K562 (cell line): Measurements from ENCODE around the gene GADD45G. TPM values are rescaled to one million over a fixed set of nuclear protein-coding genes. Genes with fewer than 3 reads are reported as not detected.

Source experiments
- ATAC-seq: fragments of 200-7000 bp; cut with Tn5 transposase; 3 replicates; pipeline ENCODE4 v1.9.1; 2020; ENCODE audit warnings: moderate library complexity
- BruUV-seq: library from RNA; stranded (reverse); fragments of 400-500 nt; replicated peaks from 2 replicates; lab custom pipeline; 2021; lab: Mats Ljungman, UMichigan
- CTCF ChIA-PET: fragments of 300-600 bp; formaldehyde crosslinking; extraction: SDS; loops from one replicate; lab custom pipeline; 2021; ENCODE audit warnings: low intra/inter-chr PET ratio; lab: Yijun Ruan, JAX
- POLR2A ChIA-PET: fragments of 300-600, 350-650 bp; sonication (Branson Sonifier 250); formaldehyde crosslinking; extraction: SDS; loops from one replicate; lab custom pipeline; 2021; ENCODE audit warnings: antibody characterized with exemption, inconsistent platforms; lab: Yijun Ruan, JAX
- DNase-seq, 4 experiments: peaks; one replicate each; pipeline versions ENCODE4 v3.0.0 to v3.0.0-alpha.2; 2011 to 2018; ENCODE audit warnings: low spot score in 3 of 4, mixed read lengths in 3 of 4; ENCODE audit errors: extremely low read depth in 1 of 4
- FAIRE-seq: peaks from 2 replicates; lab custom pipeline; 2011; peaks lifted over from hg19 to GRCh38; lab: Jason Lieb, UNC
- H2AFZ ChIP-seq: 2 replicates; pipeline ENCODE4 v1.6.0; 2011; ENCODE audit warnings: low read depth, low read length, control low read depth, inconsistent platforms
- H3K27ac ChIP-seq: fragments of 200-600 bp; 3 replicates; pipeline ENCODE4 v1.8.0; 2011; ENCODE audit warnings: low read depth, mild to moderate bottlenecking, control low read depth, inconsistent platforms, low read length, moderate library complexity, mixed read lengths; ENCODE audit errors: extremely low read depth
- H3K27me3 ChIP-seq, 2 experiments: fragments of 300-600 bp in 1 of 2; 2 replicates in 1 of 2; 3 replicates in 1 of 2; pipeline versions ENCODE4 v1.6.0 to v1.8.0; 2011; ENCODE audit warnings: inconsistent platforms in 2 of 2, low read length in 2 of 2, mild to moderate bottlenecking in 1 of 2, mixed read lengths in 1 of 2, moderate library complexity in 1 of 2; ENCODE audit not compliant: control insufficient read depth in 2 of 2, insufficient read depth in 2 of 2
- H3K36me3 ChIP-seq: fragments of 300-600 bp; 3 replicates; pipeline ENCODE4 v1.8.0; 2011; ENCODE audit warnings: mild to moderate bottlenecking, low read length, inconsistent platforms; ENCODE audit not compliant: control insufficient read depth, insufficient read depth
- H3K4me1 ChIP-seq, 2 experiments: fragments of 200-600 bp in 1 of 2; replicated peaks in 1 of 2; 2 replicates in 1 of 2; 3 replicates in 1 of 2; pipeline versions ENCODE4 v1.5.1 to v1.8.0; 2011; ENCODE audit warnings: inconsistent platforms in 2 of 2, low read length in 2 of 2, mild to moderate bottlenecking in 1 of 2, mixed read lengths in 1 of 2, moderate library complexity in 1 of 2; ENCODE audit not compliant: control insufficient read depth in 2 of 2, insufficient read depth in 2 of 2
- H3K4me2 ChIP-seq: 2 replicates; pipeline ENCODE4 v1.6.1; 2011; ENCODE audit warnings: low read length, control low read depth, inconsistent platforms, mixed read lengths; ENCODE audit not compliant: insufficient read depth
- H3K4me3 ChIP-seq: fragments of 200-600 bp; sonication (generic), shearing (Covaris generic); 2 replicates; pipeline ENCODE4 v1.5.1; 2016; ENCODE audit warnings: control low read depth, inconsistent platforms
- H3K79me2 ChIP-seq: fragments of 200-600 bp; 3 replicates; pipeline ENCODE4 v1.8.0; 2011; ENCODE audit warnings: low read length, inconsistent platforms; ENCODE audit not compliant: control insufficient read depth, insufficient read depth
- H3K9ac ChIP-seq, 2 experiments: 2 replicates each; pipeline versions ENCODE4 v1.6.0 to v1.6.1; 2011; ENCODE audit warnings: low read depth in 2 of 2, low read length in 2 of 2, control low read depth in 1 of 2, inconsistent platforms in 1 of 2, mild to moderate bottlenecking in 1 of 2, mixed read lengths in 1 of 2; ENCODE audit not compliant: insufficient read depth in 1 of 2
- H3K9me1 ChIP-seq: one replicate; pipeline ENCODE4 v1.6.0; 2011; ENCODE audit warnings: inconsistent platforms, mild to moderate bottlenecking, low read length, moderate library complexity; ENCODE audit not compliant: control insufficient read depth, insufficient read depth
- H3K9me3 ChIP-seq: replicated peaks from 2 replicates; pipeline ENCODE4 v1.5.1; 2011; ENCODE audit warnings: low read depth, low read length, inconsistent platforms; ENCODE audit not compliant: control insufficient read depth, insufficient read depth
- H4K20me1 ChIP-seq: replicated peaks from 2 replicates; pipeline ENCODE4 v1.6.1; 2011; ENCODE audit warnings: low read length, inconsistent platforms, mixed read lengths; ENCODE audit not compliant: control insufficient read depth, insufficient read depth
- BRCA1 ChIP-seq, 2 experiments: fragments of 450-650 bp in 1 of 2; sonication (generic) in 1 of 2; formaldehyde crosslinking in 1 of 2; IDR thresholded peaks; 2 replicates each; pipeline versions ENCODE4 v1.5.0 to v1.6.1; 2017 to 2020; ENCODE audit warnings: mild to moderate bottlenecking in 1 of 2, missing genetic modification reagents in 1 of 2
- CREB1 ChIP-seq, 2 experiments: sonication (generic) in 1 of 2; formaldehyde crosslinking in 1 of 2; IDR thresholded peaks; 2 replicates each; pipeline versions ENCODE4 v1.6.1 to v1.8.0; 2012 to 2022; ENCODE audit warnings: inconsistent platforms in 1 of 2, mild to moderate bottlenecking in 1 of 2, missing genetic modification reagents in 1 of 2, moderate library complexity in 1 of 2
- DMBX1 ChIP-seq: fragments of 250-450 bp; sonication (Bioruptor Pico); IDR thresholded peaks from 2 replicates; pipeline ENCODE4 v1.8.0; 2022; ENCODE audit warnings: inconsistent platforms, mild to moderate bottlenecking, moderate library complexity, borderline replicate concordance
- ETV1 ChIP-seq: fragments of 450-650 bp; conservative IDR thresholded peaks from 2 replicates; pipeline ENCODE4 v1.6.1; 2016; ENCODE audit warnings: missing genetic modification characterization, control low read depth, low read depth, missing compliant biosample characterization
- HMG20A ChIP-seq: fragments of 450-650 bp; formaldehyde crosslinking; conservative IDR thresholded peaks from 2 replicates; pipeline ENCODE4 v1.4.0; 2020; ENCODE audit warnings: mild to moderate bottlenecking, mixed read lengths
- KAT2B ChIP-seq: IDR thresholded peaks from one replicate; pipeline ENCODE4 v1.6.1; 2012; ENCODE audit warnings: low read depth, mild to moderate bottlenecking, control low read depth, inconsistent platforms, low read length, moderate library complexity
- KDM5B ChIP-seq: fragments of 200-600 bp; sonication (generic); IDR thresholded peaks from 2 replicates; pipeline ENCODE4 v1.6.1; 2012; ENCODE audit warnings: low read depth, mild to moderate bottlenecking, moderate library complexity, low read length, control low read depth, inconsistent platforms; ENCODE audit not compliant: insufficient replicate concordance
- PHTF2 ChIP-seq: fragments of 250-450 bp; sonication (Bioruptor Pico); IDR thresholded peaks from 2 replicates; pipeline ENCODE4 v1.5.0; 2021; ENCODE audit warnings: mild to moderate bottlenecking
- PTTG1 ChIP-seq: fragments of 450-650 bp; IDR thresholded peaks from 2 replicates; pipeline ENCODE4 v1.6.1; 2016; ENCODE audit warnings: low read depth, mild to moderate bottlenecking, missing genetic modification characterization, missing compliant biosample characterization
- SAP30 ChIP-seq: fragments of 200-600 bp; sonication (generic); IDR thresholded peaks from 2 replicates; pipeline ENCODE4 v1.6.1; 2012; ENCODE audit warnings: borderline replicate concordance, low read depth, mild to moderate bottlenecking, moderate library complexity, low read length, control low read depth, inconsistent platforms; ENCODE audit not compliant: insufficient read depth, poor library complexity, severe bottlenecking
- SMARCE1 ChIP-seq: fragments of 450-650 bp; IDR thresholded peaks from 2 replicates; pipeline ENCODE4 v1.7.1; 2016; ENCODE audit warnings: mild to moderate bottlenecking
- ZBED1 ChIP-seq: IDR thresholded peaks from 2 replicates; pipeline ENCODE4 v1.6.1; 2014
- ZC3H4 ChIP-seq: sonication (generic); formaldehyde crosslinking; IDR thresholded peaks from 2 replicates; pipeline ENCODE4 v1.9.0; 2021; ENCODE audit warnings: missing genetic modification reagents, borderline replicate concordance
- ZFP36 ChIP-seq: fragments of 150-350 bp; IDR thresholded peaks from 2 replicates; pipeline ENCODE4 v1.6.1; 2018; ENCODE audit warnings: low read length, low read depth; ENCODE audit not compliant: partially characterized antibody
- WGBS: fragments of 100-300 bp; shearing (Covaris generic); methylation state at CpG from one replicate; pipeline ENCODE4 v1.1.6; 2016; ENCODE audit warnings: low coverage, mixed read lengths; ENCODE audit not compliant: insufficient coverage; ENCODE audit errors: missing lambda C conversion rate; 5-methylcytosine and 5-hydroxymethylcytosine counted together
- in situ Hi-C: fragments of 300-500 bp; cut with MboI; formaldehyde crosslinking; loops from 4 replicates; pipeline ENCODE4 v1.15.0; 2018; ENCODE audit warnings: inconsistent platforms, mixed read lengths
- intact Hi-C: fragments of 100-400 bp; cut with micrococcal nuclease; formaldehyde crosslinking; loops from 2 replicates; pipeline ENCODE4 v1.14.2; 2022
- polyA plus RNA-seq, 8 experiments: library from polyadenylated mRNA; depleted of rRNA in 4 of 8; stranded (reverse) in 5 of 8; unstranded in 3 of 8; fragments of >200 nt; fragmentation: Nextera tagmentation in 2 of 8; fragmentation: Illumina TruSeq in 1 of 8; extraction: Ambion mirVana in 2 of 8; extraction: Trizol in 1 of 8; gene quantifications; 2 replicates each; pipeline versions ENCODE4 v1.2.1 to v1.2.3, GENCODE V29; 2011 to 2014; ENCODE audit warnings: inconsistent platforms in 1 of 8, missing spikeins in 1 of 8
- total RNA-seq, 7 experiments: library from RNA; depleted of rRNA in 6 of 7; stranded (reverse); fragments of >200 nt in 6 of 7; fragmentation: Illumina TruSeq in 2 of 7; extraction: Trizol in 2 of 7; gene quantifications; 2 replicates each; pipeline versions ENCODE4 v1.2.1 to v1.2.3, GENCODE V29; 2011 to 2021; ENCODE audit warnings: low replicate concordance in 1 of 7
- TF ChIP-seq, protein P1 (sequence below): fragments of 250-450 bp; sonication (Bioruptor Pico); IDR thresholded peaks from 2 replicates; pipeline ENCODE4 v1.6.1; 2021; ENCODE audit warnings: mild to moderate bottlenecking
- TF ChIP-seq, protein P2 (sequence below): fragments of 450-650 bp; IDR thresholded peaks from 2 replicates; pipeline ENCODE4 v1.6.1; 2016

The GADD45G gene
- total and polyA plus RNA-seq, 9 of the 15 experiments (the other 6 are each of a cell fraction or from before 2014, with no cell fraction given) = 0.20 to 0.34 TPM; not detected in 7

DNA sequence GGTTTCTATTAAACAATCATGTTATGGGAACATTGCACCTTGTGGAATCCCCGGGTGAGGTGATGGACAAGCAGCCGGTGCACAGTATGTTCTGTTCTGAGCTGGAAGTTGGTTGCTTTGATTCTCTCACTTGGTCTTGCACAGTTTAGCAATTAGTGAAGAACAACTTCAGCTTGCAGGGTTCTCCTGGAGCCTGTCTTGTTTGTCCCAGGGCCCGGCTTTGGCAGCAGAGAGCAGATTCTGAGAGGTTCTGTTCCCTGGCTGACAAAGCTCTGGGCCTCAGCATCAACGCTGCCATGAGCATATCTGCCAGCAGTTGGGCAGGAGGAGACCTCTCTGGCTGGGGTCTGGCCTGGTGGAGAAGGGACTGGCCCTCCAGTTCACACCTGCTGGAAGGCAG is 16.9 kb downstream of the GADD45G start:
- no peaks in the 10 kb centered on the region for H3K9me1 ChIP-seq
- H3K4me1 ChIP-seq = no peaks in the 10 kb centered on the region
- no peaks in the 10 kb centered on the region for H3K79me2 ChIP-seq
- H2AFZ ChIP-seq = no peak overlapping the region
- WGBS = 0% methylated on average over 4 of the region's 4 CpGs
- FAIRE-seq (no peak), DNase-seq (no peak), ATAC-seq (no peak)
- no peak overlapping the region for H3K4me2 ChIP-seq
- no peak overlapping the region for H3K27ac ChIP-seq
- no peaks in the 10 kb centered on the region for H3K9me3 ChIP-seq
- CTCF ChIA-PET = no interaction called here
- H3K27me3 ChIP-seq = peaks cover 3 to 50% of the 10 kb centered on the region in 2 experiments; a peak in 4 of 5 replicates
- POLR2A ChIA-PET = no interaction called here
- intact Hi-C loops = no loop called here
- no peak overlapping the region for H3K9ac ChIP-seq
- H3K36me3 ChIP-seq = no peaks in the 10 kb centered on the region
- H4K20me1 ChIP-seq = peaks cover 4% of the 10 kb centered on the region; the same call in 1 of the 2 replicates
- TF ChIP-seq ZC3H4 (CRISPR knock-in tag) (no peak), CREB1 (IDR thresholded peaks at IDR 0.05) (no peak), CREB1 (CRISPR knock-in tag; IDR thresholded peaks at IDR 0.05) (no peak), ZBED1 (no peak), BRCA1 (IDR thresholded peaks at IDR 0.05) (no peak), BRCA1 (CRISPR knock-in tag; IDR thresholded peaks at IDR 0.05) (no peak), SAP30 (no peak), KDM5B (no peak), PHTF2 (no peak), SMARCE1 (no peak), PTTG1 (no peak), ZFP36 (no peak), DMBX1 (CRISPR knock-in tag) (no peak), ETV1 (tag) (no peak), HMG20A (CRISPR knock-in tag) (no peak), KAT2B (no peak)
- TF ChIP-seq, protein P1, sequence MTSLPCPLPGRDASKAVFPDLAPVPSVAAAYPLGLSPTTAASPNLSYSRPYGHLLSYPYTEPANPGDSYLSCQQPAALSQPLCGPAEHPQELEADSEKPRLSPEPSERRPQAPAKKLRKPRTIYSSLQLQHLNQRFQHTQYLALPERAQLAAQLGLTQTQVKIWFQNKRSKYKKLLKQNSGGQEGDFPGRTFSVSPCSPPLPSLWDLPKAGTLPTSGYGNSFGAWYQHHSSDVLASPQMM (CRISPR knock-in tag) = no peak
- TF ChIP-seq, protein P2, sequence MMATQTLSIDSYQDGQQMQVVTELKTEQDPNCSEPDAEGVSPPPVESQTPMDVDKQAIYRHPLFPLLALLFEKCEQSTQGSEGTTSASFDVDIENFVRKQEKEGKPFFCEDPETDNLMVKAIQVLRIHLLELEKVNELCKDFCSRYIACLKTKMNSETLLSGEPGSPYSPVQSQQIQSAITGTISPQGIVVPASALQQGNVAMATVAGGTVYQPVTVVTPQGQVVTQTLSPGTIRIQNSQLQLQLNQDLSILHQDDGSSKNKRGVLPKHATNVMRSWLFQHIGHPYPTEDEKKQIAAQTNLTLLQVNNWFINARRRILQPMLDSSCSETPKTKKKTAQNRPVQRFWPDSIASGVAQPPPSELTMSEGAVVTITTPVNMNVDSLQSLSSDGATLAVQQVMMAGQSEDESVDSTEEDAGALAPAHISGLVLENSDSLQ = no peak
- no peak overlapping the region for H3K4me3 ChIP-seq
- in situ Hi-C loops = no loop called here
- BruUV-seq = no TSS peak
